Measurements from ENCODE around the gene SLC14A1.

SLC14A1 gene

GRCh38 chr18:45715212-45715780 is 8.7 kb upstream of the SLC14A1 start:
- no peak for TF ChIP-seq CTCF (IDR thresholded peaks at IDR 0.05; ENCODE audit: insufficient read depth, low read depth, low read length, missing control alignments)
- no peak for DNase-seq (ENCODE audit: low read depth)
- no peak overlapping the region for H3K4me3 ChIP-seq (ENCODE audit: low read length)

- H3K4me3 ChIP-seq (ENCODE audit: low read length) = no peak overlapping the region
- no peak for TF ChIP-seq CTCF (IDR thresholded peaks at IDR 0.05; ENCODE audit: insufficient read depth, low read depth, low read length, missing control alignments)
- DNase-seq (ENCODE audit: low read depth) = no peak
These were observed 4.9 kb upstream of the SLC14A1 start for GRCh38 chr18:45719106-45719505.

GRCh38 chr18:45722899-45723298 is 1.1 kb upstream of the SLC14A1 start:
- peak; percentile 80 for DNase-seq (ENCODE audit: low read depth)
- TF ChIP-seq CTCF (IDR thresholded peaks at IDR 0.05; ENCODE audit: insufficient read depth, low read depth, low read length, missing control alignments) = peak; percentile 95
- no peak overlapping the region for H3K4me3 ChIP-seq (ENCODE audit: low read length)

GRCh38 chr18:45724601-45725000 is 620 bp downstream of the SLC14A1 start:
- H3K4me3 ChIP-seq (ENCODE audit: low read length) = no peak overlapping the region

GRCh38 chr18:45725336-45725735 is 1.4 kb downstream of the SLC14A1 start:
- TF ChIP-seq CTCF (IDR thresholded peaks at IDR 0.05; ENCODE audit: insufficient read depth, low read depth, low read length, missing control alignments) = no peak
- no peak overlapping the region for H3K4me3 ChIP-seq (ENCODE audit: low read length)
- DNase-seq (ENCODE audit: low read depth) = no peak

More at GRCh38 chr18:45724601-45725000, 620 bp downstream of the SLC14A1 start:
- DNase-seq (ENCODE audit: low read depth) = no peak
- no peak for TF ChIP-seq CTCF (IDR thresholded peaks at IDR 0.05; ENCODE audit: insufficient read depth, low read depth, low read length, missing control alignments)

- H3K4me3 ChIP-seq (ENCODE audit: low read length) = no peak overlapping the region
- no peak for DNase-seq (ENCODE audit: low read depth)
These were observed 2.6 kb downstream of the SLC14A1 start for GRCh38 chr18:45726603-45727002.

More at GRCh38 chr18:45726603-45727002, 2.6 kb downstream of the SLC14A1 start:
- no peak for TF ChIP-seq CTCF (IDR thresholded peaks at IDR 0.05; ENCODE audit: insufficient read depth, low read depth, low read length, missing control alignments)
